DMS 273 treated with DMSO at 0.1 percent for 48 hours (cell line): Measurements from ENCODE around the gene AUTS2.
A peak's percentile ranks its signal among the peaks of the same experiment; 100 is the strongest.

Experiments used
- DNase-seq: peaks from one replicate; lab custom pipeline; 2025; lab: John Stamatoyannopoulos, UW

Gene AUTS2

DNA sequence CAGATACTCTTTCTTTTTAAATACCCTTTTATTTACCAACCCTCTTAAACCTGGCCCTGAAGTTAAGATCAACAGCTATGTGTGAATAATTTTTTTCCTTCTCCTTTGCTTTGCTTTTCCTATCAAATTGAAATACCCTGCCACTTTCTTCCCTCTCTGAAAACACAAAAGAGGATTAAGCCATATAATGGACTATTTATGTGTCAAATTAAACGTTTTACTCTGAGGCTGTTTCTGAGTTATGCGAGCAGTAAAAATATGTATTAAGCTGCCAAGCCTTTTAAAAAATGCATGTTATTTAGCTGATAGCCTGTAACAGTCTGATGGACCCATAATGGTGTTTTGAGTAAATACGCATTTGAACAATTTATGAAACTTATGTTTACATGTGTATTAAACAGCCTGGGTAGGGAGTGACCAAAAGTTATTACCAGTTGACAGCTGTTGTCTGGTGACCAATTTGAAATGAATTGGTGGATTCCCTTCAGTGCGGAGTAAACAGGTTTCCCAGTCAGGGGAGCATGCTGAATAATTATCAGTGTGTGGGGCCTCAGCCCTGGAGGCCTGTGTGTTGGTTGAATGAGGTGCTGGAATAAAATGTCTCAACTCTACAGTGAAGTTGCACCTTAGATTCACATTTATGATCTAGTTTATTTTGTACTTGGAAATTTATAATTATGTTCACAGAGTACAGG is 89.6 kb downstream of the AUTS2 start:
- no peak for DNase-seq

DNA sequence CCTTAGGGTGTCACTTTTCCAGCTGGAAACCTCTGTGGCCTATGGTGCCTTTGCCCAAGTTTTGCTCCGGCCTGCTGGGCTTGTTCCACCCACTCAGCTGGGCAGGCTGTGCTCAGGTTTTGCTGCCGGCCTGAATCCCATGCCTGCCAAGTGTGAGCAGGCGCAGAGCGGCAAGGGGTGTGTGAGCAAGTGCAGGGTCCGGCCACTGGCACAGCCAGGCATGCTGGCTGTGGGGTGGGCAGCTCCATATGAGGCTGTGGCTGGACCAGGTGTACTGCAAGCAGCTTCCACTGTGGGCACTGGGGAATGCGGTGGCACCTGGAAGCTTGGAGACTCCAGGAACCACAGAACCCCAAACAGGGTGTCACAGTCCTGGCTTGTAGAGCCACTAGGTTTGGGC is 92.1 kb downstream of the AUTS2 start:
- DNase-seq = no peak

DNA sequence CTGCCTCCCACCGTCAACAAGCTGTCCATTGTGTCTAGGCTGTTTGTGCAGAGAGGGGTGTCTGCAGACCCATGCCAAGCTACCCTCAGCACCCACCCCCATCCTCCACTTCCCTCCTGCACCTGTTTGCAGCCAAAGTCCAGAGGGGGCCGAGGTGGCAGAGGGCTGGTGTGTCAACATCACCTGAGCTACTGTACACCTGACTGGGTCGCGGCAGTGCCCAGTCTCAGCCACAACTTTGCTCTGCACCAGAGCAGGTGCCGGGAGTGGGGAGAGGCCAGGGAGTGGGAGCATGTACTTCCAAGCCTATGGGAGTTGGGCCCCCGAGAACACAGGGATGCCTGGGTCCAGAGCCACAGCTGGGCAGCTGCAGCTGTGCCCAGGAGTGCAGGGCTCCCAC is 93.1 kb downstream of the AUTS2 start:
- no peak for DNase-seq

DNA sequence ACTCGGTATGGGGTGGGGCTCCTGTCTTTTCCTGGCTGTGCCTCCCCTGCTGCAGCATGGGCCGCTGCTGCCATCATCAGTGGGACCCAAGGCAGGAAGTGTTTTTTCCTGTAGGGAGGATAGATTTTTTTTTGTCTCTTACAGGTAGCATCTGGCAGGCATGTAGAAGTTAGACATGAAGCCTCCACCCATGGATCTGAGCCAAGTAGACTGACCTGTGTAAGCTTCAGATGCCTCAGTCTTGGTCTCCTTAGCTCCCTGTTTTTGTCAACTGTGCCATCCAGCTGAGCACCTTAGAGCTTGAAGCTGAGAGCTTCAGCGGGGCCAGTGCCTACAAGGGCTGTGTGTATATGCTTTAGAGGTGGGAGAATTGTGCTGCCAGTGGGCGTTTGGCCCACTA is 93.5 kb downstream of the AUTS2 start:
- no peak for DNase-seq

DNA sequence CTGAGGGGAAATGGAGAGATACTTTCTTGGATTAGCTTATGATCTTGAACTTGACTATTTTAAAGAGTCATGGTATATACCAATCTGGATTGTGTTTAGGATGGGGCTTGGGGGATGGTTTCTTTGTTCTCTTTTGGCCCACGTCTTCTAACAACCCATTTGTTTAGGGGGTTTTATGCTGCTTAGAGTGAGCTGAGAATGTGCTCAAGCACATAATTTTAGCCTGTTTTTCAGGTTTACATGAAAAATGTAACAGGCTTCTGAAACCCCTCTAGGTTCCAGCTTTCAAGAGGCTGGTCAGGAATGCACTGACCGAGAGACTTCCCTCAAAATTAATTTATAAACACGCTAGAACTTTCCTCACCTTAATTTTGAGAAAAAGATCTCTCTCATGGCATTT is 94.3 kb downstream of the AUTS2 start:
- DNase-seq = no peak

DNA sequence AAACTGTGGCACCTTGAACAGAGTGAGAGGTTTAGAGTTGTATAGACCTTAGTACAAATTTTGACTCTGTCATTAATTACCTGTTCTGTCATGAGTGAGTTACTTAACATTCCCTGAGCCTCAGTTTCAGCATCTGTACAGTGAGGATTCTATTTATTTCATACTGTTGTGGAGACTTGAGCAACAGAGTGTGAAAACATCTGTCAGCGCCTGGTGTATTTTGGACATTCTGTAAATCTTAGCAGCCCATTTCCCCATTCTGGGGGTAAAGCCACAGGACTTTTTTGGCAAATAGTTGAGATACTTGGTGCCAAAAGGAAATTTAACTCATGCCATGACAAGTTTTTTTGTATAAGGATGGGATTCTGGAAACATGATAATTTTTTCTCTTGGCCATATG is 94.8 kb downstream of the AUTS2 start:
- no peak for DNase-seq

DNA sequence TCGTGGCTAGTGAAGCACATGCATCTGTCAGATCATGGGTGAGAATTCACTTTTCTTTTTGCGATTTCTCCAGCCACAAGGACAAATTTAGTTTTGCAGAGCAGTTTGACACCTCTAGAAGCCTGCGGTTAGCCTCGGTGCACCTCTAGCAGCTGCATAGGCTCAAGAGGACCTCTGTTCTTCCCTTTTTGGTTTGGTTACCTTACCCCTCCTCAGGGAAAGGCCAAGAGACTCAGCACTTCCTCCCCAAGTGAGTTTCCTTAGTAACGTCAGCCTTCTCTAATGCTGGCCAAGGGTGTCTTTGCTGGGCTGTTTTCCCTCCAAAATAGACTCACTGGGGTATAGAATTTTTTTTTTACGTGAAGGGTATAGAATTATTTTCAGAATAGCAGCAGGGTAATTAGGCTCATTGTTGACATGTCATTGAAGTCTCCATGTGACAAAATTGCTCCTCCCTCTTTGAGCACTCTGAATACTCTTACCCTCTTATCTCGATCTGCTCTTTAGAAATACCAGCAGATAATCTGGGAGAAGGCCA is 97.8 kb downstream of the AUTS2 start:
- DNase-seq = no peak

DNA sequence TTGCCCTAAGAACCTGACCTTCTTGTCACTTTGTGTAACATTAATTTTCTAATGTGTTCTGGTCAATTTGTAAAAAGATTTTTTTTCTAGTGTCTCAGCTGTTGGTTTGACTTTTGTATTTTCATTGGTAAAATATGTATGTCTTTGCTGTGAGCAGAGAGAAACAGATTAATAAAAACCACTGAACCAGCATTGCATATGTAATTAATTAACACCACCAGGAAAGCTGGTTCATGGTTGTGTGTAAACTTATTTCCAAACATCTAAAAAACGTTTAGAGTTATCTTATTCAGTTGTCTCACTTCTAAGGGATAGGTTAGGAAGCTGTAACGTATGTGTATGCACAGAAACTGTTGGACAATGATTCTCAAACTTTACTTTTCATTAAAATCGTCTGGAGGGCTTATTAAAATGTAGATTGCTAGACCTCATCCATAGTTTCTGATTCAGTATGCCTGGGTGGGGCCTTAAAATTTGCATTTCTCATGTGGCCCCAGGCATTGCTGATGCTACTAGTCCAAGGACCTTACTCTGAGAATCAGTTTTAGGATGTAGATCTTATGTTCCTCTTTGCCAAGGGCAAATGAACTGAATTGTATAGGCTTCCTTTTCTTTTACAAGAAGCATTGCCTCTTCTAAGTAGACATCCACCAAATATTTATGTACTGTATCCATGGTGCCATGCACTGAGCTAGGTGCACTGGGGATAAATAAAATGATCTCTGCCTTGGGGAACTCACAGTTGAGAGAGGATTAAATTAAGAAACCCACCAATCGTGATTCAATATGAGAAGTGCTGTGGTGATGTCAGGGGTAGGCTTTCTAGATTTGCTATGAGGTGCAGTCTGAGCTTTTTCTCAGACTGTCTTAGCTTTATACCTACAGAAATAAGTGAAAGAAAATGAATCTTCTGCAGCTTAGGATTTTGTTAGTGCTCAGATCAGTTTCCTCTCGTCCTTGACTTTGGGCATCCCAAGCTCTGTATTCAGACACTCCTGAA is 98.7 kb downstream of the AUTS2 start:
- DNase-seq = no peak

DNA sequence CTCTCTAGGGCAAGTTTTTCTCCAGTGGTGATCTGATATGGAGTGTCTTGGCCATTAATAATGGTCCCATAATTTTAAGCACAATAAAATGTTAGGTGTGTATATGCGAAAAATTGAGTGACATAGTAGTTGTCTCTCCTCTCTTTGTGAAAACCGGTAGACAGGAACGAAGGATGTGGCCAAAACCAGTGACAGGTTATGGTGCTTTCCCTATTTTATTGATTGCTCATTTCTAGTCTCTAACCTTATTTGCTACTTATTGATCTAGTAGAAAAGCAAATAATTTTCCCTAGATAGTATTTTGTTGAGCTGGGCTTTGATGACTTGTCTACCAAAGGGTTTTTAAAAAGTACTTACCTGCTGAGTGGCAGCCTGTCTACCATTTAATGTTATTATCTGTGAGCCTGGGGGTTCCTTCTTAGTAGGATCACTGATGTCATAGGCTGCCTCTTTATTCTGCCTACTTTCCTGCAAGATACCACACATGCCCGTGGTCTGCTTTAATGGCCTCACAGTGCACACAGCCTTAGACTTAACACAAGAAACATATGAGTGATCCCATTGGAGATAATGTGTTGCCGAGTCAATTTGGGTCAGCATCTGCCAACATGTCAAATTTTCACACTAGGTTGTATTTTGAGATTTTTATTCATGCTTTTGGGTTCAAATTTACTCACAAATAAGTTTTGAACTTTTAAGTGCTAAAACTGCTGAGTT is 100.0 kb downstream of the AUTS2 start:
- no peak for DNase-seq

DNA sequence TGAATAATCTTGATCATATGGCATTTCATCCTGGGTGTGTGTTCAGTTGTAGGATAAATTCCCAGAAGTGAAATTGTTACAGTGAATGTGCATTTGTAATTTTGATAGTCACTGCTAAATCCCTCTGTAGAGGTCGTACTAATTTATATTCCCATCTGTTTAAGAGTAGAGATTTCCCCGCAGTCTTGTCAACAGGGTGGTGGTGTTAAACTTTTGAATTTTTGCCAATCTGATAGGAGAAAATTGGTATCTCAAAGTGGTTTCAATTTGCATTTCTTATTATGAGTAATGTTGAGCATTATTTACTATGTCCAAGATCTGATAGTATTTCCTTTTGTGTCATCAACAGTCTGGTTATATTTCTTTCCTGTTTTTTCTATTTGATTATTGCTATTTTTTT is 101.7 kb downstream of the AUTS2 start:
- DNase-seq = peak; percentile 87

DNA sequence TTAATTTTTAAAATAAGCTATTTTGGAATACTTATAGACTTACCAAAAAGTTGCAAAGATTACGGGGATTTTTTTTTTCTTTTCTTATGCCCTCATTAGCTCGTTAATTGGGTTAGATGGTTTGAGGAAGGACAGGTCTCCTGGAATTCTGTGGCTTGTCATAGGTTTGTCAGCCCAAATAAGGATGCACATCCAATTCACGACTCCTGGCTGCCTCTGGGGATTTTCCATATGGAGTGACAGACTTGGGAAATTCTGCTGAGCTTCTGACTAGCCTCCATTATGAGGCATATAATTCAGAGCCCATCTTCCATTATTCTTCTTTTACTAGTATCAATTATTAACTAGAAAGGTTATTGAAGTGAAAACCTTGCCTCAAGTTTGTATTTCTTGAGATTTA is 102.1 kb downstream of the AUTS2 start:
- no peak for DNase-seq

DNA sequence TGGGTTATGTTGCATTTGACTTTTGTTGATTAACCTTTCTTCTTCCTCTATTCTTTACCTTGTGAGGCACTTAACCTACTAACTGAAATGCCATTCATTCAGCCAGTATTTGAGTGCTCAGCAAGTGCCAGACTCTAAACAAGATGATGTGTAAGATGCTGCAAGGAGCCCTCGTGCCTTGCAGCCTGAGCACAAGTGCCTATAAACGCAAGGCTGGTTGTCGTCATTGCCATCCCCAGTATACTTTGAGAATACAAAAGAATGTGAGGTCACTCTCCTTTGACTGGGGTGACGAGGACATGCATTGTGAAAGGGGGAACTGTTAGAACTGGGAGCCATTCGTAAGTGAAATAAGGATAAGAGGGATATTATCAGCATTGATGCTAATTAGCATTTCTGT is 103.0 kb downstream of the AUTS2 start:
- no peak for DNase-seq

DNA sequence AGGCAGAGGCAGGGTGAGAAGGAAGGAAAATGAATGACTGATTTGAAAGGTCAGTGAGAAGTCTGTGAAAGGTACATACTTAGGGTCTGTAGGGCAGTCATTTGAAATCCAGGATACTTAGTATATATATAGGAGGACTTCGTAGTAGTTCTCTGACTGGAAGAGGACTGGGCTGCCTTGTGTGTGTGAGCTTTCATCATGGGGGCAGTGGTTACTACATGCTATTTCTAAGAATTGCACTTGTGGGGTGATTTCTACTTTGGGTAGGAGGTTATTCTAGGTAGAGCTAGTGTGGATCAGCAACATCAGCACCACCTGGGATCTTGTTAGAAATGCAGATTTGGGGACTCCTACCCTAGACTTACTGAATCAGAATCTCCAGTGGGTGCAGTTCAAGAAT is 104.1 kb downstream of the AUTS2 start:
- no peak for DNase-seq

DNA sequence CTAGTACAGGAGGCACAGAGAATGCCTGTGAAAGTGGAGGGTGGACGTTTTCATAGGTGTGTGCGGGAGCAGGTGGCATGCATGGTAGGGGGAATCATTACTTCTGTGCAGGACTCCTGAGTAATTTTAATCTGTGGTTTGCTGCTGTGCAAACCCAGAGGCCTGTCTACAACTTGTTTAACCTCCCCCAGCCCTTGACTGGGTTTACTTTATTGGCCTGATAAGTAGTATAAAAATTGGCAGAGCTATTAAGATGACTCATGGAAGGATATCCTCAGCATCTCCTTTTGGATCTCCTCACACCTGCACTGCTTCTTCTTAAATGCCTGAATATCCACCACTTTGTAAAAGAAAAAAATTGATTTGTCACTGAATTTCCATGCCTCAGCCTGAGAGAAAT is 104.8 kb downstream of the AUTS2 start:
- no peak for DNase-seq

DNA sequence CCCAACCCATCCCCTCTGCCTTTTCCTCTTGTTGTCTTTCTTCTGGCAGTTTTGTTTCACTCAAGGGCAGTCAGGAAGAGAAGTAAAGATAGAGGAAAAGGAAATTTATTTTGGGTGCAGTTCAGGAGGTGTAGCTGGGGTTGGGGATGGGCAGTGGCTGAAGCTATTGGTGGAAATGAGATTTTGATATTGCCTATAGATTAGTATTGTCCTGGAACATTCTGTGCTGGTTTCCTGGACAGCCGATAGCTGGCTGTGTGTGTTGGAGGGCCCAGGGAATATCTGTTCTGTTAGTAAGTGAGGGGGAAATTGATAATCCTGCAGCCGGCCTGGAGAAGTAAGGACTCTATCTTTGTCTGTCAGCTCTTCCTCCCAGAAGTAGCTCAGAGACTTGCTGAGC is 107.8 kb downstream of the AUTS2 start:
- no peak for DNase-seq

DNA sequence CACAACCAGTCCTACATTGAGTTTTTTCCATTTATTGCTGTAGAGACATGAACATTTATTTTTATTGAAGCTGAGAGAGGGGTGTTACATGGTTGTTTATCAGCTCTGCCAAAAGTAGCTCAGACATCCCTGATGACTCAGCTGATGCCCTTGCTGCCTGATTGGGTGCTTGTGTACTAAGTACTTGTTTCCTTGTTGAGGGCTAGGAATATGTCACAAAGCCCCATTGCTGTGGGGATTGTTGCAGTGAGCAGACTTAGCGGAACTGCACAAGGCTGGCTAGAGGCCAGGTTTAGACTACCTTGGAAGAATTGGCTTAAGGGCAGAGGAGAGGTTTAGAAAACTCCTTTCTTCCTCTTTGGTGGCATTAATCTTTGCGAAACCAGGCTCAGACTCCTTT is 110.6 kb downstream of the AUTS2 start:
- no peak for DNase-seq

DNA sequence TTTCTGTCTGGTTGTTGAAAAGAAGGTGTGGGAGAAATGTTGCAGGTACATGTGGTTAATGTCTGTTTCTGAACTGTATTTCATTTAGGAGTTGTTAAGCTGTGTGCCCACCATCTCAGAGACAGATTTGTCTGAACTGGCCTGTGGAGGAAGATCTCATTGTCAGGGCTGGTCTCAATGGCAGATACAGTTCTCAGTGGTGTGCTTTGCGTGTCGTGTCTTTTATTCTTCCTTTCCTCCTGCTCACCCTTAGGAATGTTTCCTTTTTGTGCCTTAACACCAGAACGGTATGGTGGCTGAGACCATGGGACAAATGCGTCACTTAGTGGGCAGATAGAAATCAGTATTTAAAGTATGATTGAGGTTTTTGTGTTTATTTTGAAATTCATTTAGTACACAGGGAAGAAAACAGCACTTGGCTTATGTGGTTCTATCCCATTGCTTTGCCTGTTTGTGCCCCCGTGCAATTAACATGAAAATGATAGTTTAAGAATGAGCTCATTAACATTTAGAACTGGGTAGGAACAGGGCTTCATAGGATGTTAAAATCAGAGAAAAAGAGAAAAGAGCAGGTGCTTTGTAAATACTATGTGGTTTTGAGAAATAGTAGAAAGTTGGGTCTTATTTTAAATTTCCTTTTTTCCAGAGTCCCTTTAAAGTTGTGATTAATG is 112.6 kb downstream of the AUTS2 start:
- no peak for DNase-seq

DNA sequence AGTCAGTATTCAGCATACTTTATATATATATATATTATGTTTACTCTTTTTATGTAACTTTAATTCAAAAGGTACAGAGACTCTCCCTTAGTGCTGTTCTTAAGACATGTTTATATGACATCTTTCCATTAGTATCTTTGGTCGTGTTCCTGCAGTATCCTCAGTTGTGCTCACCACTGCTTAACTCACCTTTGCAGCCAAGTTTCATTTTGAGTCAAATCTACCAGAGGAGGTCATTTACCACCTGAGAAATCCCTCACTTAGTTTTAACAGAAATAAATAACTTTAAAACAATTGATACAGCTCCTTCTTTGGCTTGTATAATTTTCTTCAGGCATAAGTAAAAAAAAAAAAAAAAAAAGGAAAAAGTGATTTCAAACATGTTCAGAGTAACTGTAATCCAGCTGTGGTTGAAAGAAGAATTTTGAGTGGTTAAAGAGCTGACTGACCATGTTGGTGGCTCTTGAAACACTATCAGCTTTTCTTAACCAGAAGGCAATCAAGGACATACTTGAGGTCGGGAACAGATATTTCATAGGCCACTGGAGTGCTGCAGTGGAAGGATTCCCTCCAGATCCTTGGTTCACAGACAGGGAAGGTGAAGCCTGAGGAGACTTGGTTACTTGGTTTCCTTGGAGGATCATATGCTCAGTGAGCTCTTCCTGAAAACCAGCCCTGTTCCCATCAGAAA is 116.8 kb downstream of the AUTS2 start:
- no peak for DNase-seq

DNA sequence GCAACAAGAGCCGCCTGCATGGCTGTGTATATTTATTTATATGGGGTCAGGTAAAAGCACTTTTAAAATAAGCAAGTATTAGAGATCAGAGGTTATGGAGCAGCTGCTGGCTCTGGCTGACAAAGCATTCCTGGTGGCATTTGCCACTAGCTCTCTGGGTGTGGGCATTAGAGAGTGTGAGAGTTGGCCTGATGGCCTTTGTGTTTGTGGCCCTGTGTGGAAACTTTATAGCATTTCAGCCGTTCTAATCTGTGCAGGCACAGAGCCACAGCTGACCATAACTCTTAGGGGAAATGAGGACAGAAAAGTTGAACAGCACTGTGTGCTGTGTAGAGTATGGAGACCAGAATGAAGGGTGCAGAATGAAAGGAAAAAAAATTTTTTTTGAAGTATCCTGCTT is 118.9 kb downstream of the AUTS2 start:
- no peak for DNase-seq

DNA sequence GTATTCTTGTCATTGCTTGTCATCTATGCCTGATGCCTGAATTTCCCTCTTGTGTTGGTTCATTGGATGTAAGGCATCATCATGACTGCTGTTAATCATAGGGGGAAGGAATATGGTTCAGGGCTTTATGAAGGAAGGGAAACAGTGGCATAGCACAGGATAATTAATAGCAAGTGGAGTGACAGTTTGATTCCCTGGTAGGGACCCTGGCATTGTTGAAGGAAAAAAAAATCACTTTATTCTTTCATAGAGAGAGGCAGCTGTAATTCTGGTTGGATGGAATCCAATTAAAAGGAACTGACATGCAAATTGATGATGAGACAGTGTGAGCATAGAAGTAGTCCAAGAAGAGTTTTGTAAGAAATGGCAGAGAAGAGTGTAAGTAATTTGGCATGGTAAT is 121.4 kb downstream of the AUTS2 start:
- no peak for DNase-seq

DNA sequence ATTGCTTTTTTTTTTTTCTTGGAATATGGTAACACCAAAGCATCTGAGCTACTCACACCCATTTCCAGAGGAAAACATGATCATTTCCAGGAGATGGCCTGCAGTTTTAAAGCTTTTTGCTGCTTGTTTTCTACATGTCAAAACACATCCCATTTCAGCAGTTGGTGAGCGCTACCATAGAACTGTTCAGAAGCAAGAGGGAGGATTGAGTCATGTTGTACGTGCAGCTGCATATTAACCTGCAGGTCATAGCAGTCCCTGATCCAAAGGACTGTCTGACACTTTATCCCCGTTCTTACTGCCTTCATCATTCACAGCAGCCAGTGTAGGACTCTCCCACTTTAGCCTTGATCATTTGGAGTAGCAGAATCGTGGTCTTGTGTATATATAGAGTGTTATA is 124.6 kb downstream of the AUTS2 start:
- no peak for DNase-seq
